GM10847 (cell line): ENCODE data around the gene PARP14.

Experiments used
- POLR2A ChIP-seq: IDR thresholded peaks from 2 replicates; pipeline ENCODE4 v1.6.1; 2011; ENCODE audit not compliant: insufficient read length; ENCODE audit errors: extremely low read depth

Gene PARP14, protein sequence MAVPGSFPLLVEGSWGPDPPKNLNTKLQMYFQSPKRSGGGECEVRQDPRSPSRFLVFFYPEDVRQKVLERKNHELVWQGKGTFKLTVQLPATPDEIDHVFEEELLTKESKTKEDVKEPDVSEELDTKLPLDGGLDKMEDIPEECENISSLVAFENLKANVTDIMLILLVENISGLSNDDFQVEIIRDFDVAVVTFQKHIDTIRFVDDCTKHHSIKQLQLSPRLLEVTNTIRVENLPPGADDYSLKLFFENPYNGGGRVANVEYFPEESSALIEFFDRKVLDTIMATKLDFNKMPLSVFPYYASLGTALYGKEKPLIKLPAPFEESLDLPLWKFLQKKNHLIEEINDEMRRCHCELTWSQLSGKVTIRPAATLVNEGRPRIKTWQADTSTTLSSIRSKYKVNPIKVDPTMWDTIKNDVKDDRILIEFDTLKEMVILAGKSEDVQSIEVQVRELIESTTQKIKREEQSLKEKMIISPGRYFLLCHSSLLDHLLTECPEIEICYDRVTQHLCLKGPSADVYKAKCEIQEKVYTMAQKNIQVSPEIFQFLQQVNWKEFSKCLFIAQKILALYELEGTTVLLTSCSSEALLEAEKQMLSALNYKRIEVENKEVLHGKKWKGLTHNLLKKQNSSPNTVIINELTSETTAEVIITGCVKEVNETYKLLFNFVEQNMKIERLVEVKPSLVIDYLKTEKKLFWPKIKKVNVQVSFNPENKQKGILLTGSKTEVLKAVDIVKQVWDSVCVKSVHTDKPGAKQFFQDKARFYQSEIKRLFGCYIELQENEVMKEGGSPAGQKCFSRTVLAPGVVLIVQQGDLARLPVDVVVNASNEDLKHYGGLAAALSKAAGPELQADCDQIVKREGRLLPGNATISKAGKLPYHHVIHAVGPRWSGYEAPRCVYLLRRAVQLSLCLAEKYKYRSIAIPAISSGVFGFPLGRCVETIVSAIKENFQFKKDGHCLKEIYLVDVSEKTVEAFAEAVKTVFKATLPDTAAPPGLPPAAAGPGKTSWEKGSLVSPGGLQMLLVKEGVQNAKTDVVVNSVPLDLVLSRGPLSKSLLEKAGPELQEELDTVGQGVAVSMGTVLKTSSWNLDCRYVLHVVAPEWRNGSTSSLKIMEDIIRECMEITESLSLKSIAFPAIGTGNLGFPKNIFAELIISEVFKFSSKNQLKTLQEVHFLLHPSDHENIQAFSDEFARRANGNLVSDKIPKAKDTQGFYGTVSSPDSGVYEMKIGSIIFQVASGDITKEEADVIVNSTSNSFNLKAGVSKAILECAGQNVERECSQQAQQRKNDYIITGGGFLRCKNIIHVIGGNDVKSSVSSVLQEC (N-terminal part only)

DNA sequence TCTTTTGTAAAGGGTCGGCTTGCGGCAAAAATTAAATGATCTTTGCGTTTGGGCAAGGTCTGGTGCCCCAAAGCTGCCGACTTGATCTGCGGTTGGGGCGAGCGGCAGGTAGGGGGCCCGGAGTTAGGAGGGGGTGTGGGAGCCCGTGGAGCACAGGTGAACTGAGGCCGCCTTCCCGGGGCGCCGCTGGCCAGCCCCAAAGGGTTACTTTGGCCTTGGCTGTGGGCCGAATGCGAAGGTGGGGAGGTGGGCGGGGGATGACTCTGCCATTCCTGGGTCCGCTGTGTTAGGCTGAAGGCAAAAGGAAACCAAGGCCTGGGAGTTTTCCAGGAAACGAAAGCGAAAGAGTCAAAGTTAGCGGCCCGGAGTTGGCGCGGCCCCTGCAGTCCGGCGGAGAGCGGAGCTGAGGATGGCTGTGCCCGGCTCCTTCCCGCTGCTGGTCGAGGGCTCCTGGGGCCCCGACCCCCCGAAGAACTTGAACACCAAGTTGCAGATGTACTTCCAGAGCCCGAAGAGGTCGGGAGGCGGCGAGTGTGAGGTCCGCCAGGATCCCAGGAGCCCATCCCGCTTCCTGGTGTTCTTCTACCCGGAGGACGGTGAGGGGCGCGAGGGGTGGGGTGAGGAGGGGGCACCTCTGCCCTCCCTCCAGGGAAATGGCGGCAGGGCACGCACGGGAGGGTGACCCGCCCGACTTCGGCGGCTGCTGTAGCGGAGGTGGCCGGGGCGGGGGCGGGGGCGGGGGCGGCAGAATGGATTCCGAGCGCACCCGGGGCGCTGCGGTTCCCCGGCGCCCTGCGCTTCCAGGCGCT is at the start of gene PARP14:
PARP14 (plus strand) TSS at position 365 of the 809 bp plus-strand sequence; CDS start at position 410, 45 bp downstream.
- TF ChIP-seq POLR2A: peak; percentile 82

DNA sequence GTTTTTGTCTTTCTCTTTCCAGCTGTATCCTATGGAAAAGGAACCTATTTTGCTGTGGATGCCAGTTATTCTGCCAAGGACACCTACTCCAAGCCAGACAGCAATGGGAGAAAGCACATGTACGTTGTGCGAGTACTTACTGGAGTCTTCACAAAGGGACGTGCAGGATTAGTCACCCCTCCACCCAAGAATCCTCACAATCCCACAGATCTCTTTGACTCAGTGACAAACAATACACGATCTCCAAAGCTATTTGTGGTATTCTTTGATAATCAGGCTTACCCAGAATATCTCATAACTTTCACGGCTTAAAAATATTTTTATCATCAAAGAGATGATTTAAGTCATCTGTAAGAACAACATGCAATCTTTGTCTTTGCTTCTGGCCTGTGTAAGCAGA is 44.9 kb upstream of the PARP14 start:
- TF ChIP-seq POLR2A: no peak

DNA sequence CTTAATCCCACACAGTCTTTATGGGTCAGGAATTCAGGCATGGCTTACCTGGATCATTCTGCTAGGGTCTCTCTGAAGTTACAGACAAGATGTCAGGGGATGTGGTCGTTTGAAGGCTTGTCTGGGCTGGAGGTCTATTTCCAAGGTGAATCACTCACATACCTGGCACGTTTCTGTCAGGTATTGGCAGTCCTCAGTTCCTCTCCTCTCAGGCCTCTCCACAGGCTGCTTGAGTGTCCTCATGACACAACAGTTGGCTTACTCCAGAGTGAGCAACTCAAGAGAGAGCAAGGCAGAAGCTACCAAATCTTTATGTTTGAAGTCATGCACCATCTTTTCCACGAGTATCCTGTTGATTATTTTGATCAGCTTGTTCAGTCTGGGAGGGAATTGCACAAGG is 43.9 kb upstream of the PARP14 start:
- no peak for TF ChIP-seq POLR2A

GRCh38 chr3:122640437-122640999 is 40.1 kb upstream of the PARP14 start:
- TF ChIP-seq POLR2A: no peak

- no peak for TF ChIP-seq POLR2A
Observed at GRCh38 chr3:122642935-122643334, 37.7 kb upstream of the PARP14 start.

DNA sequence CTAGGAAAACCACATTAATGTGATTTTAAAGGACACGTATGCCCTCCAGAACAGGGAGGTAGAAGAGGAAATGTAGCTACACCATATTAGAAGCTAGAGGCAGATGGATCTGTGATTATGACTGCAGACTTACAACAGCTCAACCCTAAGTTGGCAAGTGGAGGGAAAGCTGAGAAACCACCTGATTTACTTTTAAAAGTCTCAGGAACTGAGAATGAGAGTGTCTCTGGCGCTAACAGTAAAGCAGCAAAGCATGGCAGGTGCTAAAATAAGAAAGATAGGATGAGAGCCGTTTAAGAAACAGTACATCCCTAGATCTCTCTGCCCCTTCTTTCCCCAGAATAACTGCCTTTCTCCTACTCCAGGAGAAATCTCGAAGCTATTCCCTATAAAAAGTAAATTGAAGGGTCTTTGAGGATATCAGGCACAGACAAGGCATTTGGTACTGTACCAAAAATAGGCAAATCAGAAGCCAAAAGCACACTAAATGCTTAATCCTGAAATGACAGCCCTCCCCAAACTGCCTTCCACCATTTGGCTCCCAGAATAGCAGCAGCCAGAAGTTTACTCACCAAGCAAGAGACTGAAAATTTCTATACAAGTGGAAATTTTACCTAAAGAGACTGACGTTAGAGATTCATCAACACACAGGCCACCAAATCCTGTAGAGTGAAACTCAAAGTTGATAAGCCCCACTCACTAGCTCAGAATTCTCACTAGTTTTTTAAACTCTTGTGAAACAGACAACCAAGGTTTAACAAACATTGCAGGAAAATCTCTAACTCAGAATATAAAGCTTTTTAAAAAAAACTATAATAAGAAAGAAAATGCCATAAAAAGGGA is 34.3 kb upstream of the PARP14 start:
- no peak for TF ChIP-seq POLR2A

DNA sequence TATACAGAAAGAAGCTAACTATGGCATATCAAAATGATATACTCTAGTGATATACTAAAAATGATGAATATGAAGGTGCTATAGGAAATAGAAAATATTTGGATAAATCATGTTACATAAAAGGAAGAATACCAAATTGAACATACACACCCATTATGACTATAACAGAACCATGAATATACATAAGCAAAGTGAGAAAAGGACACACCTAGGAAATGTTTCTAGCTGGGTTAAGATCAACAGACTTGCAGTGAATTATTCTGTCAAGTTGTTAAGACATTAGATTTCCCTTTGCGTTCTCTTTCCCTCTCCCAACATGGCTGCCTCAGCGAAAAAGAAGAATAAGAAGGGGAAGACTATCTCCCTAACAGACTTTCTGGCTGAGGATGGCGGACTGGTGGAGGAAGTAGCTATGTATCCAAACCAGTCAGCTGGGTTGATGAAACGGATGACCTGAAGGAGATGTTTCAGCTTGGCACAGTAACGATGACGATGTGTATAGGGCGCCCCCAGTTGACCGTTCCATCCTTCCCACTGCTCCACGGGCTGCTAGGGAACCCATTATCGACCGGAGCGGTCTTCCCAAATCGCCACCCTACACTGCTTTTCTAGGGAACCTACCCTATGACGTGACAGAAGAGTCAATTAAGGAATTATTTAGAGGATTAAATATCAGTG is 20.2 kb upstream of the PARP14 start:
- no peak for TF ChIP-seq POLR2A

DNA sequence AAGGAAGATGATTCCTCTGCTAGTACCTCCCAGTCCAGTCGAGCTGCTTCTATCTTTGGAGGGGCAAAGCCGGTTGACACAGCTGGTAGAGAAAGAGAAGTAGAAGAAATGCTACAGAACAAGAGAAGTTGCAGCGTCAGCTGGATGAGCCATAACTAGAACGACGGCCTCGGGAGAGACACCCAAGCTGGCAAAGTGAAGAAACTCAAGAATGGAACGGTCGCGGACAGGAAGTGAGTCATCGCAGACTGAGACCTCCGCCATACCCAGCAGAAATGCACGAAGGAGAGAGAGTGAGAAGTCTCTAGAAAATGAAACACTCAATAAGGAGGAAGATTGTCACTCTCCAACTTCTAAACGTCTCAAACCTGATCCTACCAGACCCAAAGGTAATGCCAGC is 19.0 kb upstream of the PARP14 start:
- no peak for TF ChIP-seq POLR2A

- TF ChIP-seq POLR2A: no peak
Observed at GRCh38 chr3:122662505-122662904, 18.1 kb upstream of the PARP14 start.

- TF ChIP-seq POLR2A: no peak
Observed at GRCh38 chr3:122665226-122665786, 15.3 kb upstream of the PARP14 start.

DNA sequence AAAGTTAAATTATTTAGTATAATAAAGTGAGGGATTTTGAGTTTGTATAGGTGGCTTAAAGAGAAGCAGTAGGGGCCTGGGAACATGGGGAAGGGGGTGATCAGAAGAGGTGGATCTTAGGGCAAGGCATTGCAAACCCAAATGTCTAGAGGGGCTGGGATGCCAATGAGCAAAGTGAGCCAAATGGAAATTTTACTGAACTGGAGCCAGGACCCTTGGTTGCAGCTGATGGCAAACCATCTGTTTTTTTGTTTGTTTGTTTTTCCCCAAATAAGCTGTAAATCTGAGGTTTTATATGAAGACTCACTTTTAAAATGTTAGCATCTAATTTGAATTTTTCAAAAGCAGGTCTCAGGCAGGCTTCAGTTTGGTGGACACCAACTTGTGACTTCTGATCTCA is 14.8 kb upstream of the PARP14 start:
- no peak for TF ChIP-seq POLR2A

- no peak for TF ChIP-seq POLR2A
Observed at GRCh38 chr3:122668930-122669730, 11.5 kb upstream of the PARP14 start.

DNA sequence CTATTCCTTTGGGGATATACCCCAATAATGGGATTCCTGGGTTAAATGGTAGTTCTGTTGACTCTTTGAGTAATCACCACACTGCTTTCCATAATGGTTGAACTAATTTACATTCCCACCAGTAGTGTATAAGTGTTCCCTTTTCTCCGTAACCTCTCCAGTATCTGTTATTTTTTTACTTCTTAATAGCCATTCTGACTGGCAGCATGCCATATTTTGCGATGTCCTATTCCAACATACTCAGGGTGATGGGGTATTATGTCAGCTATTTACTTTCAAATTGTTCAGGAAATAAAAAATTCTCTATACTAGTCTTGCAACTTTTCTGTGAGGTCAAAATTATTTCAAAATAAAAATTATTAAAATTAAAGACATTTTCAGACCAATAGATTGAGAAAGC is 9.1 kb upstream of the PARP14 start:
- TF ChIP-seq POLR2A: no peak
